ENCODE results near the gene TBKBP1. TPM values are rescaled to one million over a fixed set of nuclear protein-coding genes. Genes with fewer than 3 reads are reported as not detected.

TBKBP1 gene
- total RNA-seq, 1 donor from 2014 or later: 52.7 TPM

DNA sequence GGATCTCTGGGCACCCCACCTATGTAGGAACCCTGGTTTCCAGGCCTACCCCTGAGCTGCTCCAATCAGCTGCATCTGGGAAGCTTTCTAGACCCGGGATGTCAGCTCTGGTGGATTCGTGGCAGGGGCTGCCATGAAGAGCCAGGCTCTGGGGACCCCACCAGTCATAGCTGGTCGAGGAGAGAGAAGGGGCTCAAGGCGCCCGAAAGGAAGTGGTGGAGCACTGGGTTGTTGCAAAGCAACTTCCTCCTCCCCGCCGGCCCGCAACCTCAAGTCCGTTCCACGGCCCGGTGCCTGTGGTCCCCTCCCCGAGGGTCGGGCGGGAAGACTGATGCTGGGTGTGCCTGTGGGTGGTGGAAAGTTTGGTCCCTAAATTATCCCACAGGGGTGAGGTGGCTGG is 10.2 kb downstream of the TBKBP1 start:
- TF ChIP-seq, protein P1, sequence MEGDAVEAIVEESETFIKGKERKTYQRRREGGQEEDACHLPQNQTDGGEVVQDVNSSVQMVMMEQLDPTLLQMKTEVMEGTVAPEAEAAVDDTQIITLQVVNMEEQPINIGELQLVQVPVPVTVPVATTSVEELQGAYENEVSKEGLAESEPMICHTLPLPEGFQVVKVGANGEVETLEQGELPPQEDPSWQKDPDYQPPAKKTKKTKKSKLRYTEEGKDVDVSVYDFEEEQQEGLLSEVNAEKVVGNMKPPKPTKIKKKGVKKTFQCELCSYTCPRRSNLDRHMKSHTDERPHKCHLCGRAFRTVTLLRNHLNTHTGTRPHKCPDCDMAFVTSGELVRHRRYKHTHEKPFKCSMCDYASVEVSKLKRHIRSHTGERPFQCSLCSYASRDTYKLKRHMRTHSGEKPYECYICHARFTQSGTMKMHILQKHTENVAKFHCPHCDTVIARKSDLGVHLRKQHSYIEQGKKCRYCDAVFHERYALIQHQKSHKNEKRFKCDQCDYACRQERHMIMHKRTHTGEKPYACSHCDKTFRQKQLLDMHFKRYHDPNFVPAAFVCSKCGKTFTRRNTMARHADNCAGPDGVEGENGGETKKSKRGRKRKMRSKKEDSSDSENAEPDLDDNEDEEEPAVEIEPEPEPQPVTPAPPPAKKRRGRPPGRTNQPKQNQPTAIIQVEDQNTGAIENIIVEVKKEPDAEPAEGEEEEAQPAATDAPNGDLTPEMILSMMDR (IDR thresholded peaks at IDR 0.05; ENCODE audit: unreplicated experiment): no peak
- peaks cover 14% of the 10 kb centered on the region for H3K27me3 Mint-ChIP-seq (ENCODE audit: low read depth)
- H3K27ac Mint-ChIP-seq: no peak overlapping the region
- H3K4me3 Mint-ChIP-seq: no peak overlapping the region
- peaks cover 5% of the 10 kb centered on the region for H3K4me1 Mint-ChIP-seq
- H3K36me3 Mint-ChIP-seq: peaks cover 11% of the 10 kb centered on the region
- DNase-seq (ENCODE audit: low spot score in 2 of 2, unreplicated experiment in 2 of 2): no peak
- no peaks in the 10 kb centered on the region for H3K9me3 Mint-ChIP-seq

DNA sequence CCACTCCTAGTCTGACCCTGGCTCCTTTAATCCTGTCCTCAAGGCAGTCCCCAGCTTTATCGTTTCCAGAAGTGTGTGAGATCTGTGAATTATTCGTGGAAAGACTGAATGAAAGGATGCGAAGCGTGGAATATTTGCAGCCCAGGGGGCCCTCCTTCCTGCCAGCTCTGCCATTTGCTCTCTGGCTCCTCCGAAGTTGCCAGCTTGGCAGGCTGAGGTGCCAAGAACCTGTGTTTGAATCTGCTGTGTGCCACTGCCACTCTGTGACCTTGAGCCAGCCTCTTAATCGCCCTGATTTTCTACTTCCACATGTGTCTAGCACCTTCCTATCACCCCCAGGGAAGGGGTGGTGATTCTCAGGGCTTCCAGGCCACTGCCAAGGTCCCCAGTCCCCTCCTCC is 10.8 kb downstream of the TBKBP1 start:
- Mint-ChIP-seq H3K27ac (no peak overlapping the region), H3K4me1 (peaks cover 5% of the 10 kb centered on the region), H3K4me3 (no peak overlapping the region), H3K36me3 (peaks cover 12% of the 10 kb centered on the region), H3K27me3 (ENCODE audit: low read depth) (peaks cover 18% of the 10 kb centered on the region), H3K9me3 (no peaks in the 10 kb centered on the region)
- no peak for DNase-seq (ENCODE audit: low spot score in 2 of 2, unreplicated experiment in 2 of 2)
- TF ChIP-seq, protein P1 (IDR thresholded peaks at IDR 0.05; ENCODE audit: unreplicated experiment): no peak

DNA sequence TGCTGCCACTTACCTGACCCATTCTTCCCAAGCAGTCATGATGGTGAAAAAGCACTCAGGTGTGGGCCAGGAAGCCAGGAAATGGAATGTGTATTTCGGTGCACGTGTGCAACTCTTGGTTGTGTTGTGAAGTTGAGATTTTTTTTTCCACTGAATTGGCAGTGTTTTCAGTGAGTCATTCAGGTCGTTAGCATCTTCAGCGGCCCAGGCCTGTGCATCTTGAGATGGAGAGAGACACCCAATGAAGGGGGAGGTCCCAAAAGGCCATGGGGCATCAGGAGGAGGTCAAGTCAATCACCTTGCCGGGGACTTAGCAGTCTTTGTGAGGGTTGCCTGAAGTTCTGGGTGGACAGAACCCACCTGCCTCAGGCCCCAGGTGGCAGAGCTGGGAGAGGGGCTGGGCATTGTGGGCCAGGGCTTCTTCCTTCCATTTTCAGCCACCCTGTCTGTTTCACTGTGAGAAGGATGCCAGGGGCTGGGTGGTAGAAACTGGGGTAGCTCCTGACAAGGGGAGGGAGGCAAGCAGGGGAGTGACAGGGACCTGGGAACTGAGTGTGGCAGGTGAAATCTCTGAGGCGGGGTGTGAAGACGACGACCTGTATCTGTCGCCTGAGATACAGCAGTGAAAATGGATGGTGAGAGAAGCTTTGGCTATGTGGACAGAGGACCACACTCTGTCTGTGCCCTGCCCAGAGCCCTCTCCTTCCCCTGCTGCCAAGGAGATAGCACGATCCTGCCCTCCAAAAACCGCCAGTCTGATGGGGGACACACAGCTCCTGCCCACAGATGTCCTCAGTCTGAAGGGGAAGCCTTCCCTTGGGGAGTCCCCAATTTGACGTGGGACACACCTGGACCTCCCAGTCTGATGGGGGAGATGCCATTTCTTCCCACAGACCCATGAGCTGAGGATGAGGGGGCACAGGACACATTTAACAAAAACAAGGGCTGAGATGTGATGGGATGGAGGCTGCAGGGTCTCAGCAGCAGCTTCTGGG is 11.9 kb downstream of the TBKBP1 start:
- H3K27ac Mint-ChIP-seq: no peak overlapping the region
- TF ChIP-seq, protein P1 (IDR thresholded peaks at IDR 0.05; ENCODE audit: unreplicated experiment): no peak

DNA sequence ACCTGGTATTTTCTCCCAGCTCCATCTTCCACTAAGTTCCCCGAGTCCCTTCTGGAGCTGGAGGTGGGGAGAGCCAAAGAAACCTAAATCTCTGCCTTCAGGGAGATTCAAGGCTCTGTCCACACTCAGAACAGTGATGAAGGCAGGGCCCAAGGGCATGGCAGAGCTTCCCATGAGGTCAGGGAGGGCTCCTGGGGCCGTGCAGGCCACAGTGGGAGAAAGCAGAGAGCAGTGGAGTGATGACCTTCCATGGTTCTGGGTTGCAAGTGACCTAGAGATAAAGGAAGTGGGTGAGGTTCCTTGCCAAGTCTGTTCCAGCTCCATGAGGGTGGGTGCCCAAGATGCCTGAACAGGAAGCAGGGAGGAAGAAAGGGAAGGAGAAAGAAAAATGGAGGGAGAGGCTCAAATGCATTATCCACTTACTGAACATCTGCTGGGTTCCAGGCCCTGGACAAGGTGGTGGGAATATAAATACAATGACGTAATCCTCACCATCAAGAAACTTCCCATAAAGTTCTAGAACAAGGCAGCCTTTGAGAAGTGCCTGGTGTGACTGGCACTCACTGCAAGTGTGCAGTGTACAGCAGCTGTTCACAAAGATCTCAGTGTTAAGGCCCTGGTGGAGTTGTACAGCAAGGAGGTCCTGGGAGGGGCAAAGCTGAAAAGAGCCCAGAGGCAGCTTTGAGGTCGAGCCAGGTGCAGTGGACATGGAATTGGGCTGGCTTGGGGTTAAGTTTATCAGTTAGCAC is 13.3 kb downstream of the TBKBP1 start:
- Mint-ChIP-seq H3K27ac (no peak overlapping the region), H3K4me1 (no peaks in the 10 kb centered on the region), H3K4me3 (no peak overlapping the region), H3K27me3 (ENCODE audit: low read depth) (peaks cover 20% of the 10 kb centered on the region), H3K9me3 (no peaks in the 10 kb centered on the region), H3K36me3 (peaks cover 19% of the 10 kb centered on the region)
- DNase-seq (ENCODE audit: low spot score in 2 of 2, unreplicated experiment in 2 of 2): no peak
- TF ChIP-seq, protein P1 (IDR thresholded peaks at IDR 0.05; ENCODE audit: unreplicated experiment): no peak

More for the DNA sequence above, 11.9 kb downstream of the TBKBP1 start:
- no peak for DNase-seq (ENCODE audit: low spot score in 2 of 2, unreplicated experiment in 2 of 2)
- Mint-ChIP-seq H3K9me3 (no peaks in the 10 kb centered on the region), H3K4me3 (no peak overlapping the region), H3K36me3 (peaks cover 17% of the 10 kb centered on the region), H3K4me1 (peaks cover 5% of the 10 kb centered on the region), H3K27me3 (ENCODE audit: low read depth) (peaks cover 20% of the 10 kb centered on the region)

DNA sequence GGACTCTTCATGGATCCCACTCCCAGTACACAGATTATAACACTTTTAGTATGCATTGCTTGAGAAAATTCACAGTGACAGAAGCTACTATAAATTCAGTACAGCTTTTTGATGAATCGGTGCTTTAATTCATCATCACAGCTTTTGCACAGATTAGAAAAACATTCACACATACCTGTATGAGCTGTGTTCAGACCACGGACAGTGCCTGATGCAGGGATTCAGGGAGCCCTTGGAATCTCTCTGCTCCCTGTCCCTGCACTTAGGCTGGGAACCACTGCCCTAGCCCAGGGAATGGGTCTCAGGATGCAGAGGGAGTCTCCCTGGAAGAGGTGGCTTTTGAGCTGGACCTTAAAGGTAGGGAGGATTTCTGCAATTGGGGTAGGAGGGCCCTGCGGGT is 13.9 kb downstream of the TBKBP1 start:
- no peaks in the 10 kb centered on the region for H3K9me3 Mint-ChIP-seq
- H3K4me3 Mint-ChIP-seq: no peak overlapping the region
- H3K36me3 Mint-ChIP-seq: peaks cover 19% of the 10 kb centered on the region
- H3K4me1 Mint-ChIP-seq: no peaks in the 10 kb centered on the region
- TF ChIP-seq, protein P1 (IDR thresholded peaks at IDR 0.05; ENCODE audit: unreplicated experiment): no peak
- DNase-seq (ENCODE audit: low spot score in 2 of 2, unreplicated experiment in 2 of 2): no peak
- no peak overlapping the region for H3K27ac Mint-ChIP-seq
- peaks cover 24% of the 10 kb centered on the region for H3K27me3 Mint-ChIP-seq (ENCODE audit: low read depth)
